ENCODE measurements around the gene AMPD2. TPM values are rescaled to one million over a fixed set of nuclear protein-coding genes. Genes with fewer than 3 reads are reported as not detected.

AMPD2 gene
- total RNA-seq, 6 donors from 2014 or later, result 39.5 to 183 (median 58.9) TPM

GRCh38 chr1:109631513-109632505, 12.2 kb downstream of the AMPD2 start:
- H3K9me3 ChIP-seq, result no peaks in the 10 kb centered on the region
- H3K4me1 ChIP-seq, result peaks cover 0 to 7% (median 3%) of the 10 kb centered on the region in 4 donors
- no peak overlapping the region for H3K27ac ChIP-seq
- H3K27me3 ChIP-seq, result no peaks in the 10 kb centered on the region
- WGBS, 2 donors, result 85 to 87% methylated on average over 6 to 16 of the region's 16 CpGs
- peaks cover 14 to 49% (median 45%) of the 10 kb centered on the region in 4 donors for H3K36me3 ChIP-seq
- no peak overlapping the region for H3K4me3 ChIP-seq
- DNase-seq (no peak), ATAC-seq (ENCODE audit: low FRiP score in 2 of 2) (no peak)
- no peak for TF ChIP-seq EP300 (IDR thresholded peaks at IDR 0.05)
- no peak for TF ChIP-seq POLR2A (IDR thresholded peaks at IDR 0.05)

DNA sequence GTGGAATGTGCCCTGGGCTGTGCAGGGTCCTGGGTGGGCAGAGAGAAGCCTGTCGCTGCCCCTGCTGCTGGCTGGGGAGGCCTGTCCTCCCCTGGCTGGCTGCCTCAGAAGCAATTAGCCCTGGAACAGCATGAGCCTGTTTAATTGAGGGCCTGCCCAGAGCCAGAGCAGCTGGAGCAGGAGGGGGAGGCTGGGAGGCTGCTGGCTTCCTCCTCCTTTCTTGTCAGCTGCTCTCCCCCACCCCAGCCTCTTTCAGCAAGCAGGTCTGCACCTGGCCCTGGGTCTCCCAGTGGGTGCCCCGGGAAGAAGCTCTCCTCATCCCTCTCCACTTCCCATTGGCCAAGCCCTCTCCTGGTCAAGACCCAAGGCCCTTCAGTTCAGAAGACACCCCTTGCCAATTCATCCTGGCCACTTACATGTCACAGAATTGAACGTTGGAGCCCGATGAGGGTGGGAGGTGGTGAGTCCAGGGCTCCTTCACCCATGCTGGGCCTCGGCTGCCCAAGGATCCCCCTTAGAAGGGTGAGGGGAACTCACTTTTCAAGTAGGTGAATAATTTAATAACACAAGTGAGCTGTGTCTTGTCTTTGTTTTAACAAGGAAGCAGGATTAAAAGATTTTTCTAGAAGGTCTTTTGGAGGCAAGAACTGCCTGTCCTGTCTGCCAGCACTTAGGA, 13.2 kb downstream of the AMPD2 start:
- Histone ChIP-seq H3K4me1 (peaks cover 0 to 8% (median 3%) of the 10 kb centered on the region in 4 donors), H3K9me3 (no peaks in the 10 kb centered on the region), H3K4me3 (no peak overlapping the region), H3K27me3 (no peaks in the 10 kb centered on the region), H3K36me3 (peaks cover 14 to 39% (median 35%) of the 10 kb centered on the region in 4 donors), H3K27ac (no peak overlapping the region)
- 50 to 70% methylated on average over 5 of the region's 5 CpGs for WGBS, 2 donors
- DNase-seq, result no peak
- no peak for TF ChIP-seq EP300 (IDR thresholded peaks at IDR 0.05)
- ATAC-seq (ENCODE audit: low FRiP score in 2 of 2), result no peak

GRCh38 chr1:109634292-109634691, 14.7 kb downstream of the AMPD2 start:
- ATAC-seq (ENCODE audit: low FRiP score in 2 of 2) (no peak), DNase-seq (no peak)
- no peak overlapping the region for H3K27ac ChIP-seq
- TF ChIP-seq, protein P1, sequence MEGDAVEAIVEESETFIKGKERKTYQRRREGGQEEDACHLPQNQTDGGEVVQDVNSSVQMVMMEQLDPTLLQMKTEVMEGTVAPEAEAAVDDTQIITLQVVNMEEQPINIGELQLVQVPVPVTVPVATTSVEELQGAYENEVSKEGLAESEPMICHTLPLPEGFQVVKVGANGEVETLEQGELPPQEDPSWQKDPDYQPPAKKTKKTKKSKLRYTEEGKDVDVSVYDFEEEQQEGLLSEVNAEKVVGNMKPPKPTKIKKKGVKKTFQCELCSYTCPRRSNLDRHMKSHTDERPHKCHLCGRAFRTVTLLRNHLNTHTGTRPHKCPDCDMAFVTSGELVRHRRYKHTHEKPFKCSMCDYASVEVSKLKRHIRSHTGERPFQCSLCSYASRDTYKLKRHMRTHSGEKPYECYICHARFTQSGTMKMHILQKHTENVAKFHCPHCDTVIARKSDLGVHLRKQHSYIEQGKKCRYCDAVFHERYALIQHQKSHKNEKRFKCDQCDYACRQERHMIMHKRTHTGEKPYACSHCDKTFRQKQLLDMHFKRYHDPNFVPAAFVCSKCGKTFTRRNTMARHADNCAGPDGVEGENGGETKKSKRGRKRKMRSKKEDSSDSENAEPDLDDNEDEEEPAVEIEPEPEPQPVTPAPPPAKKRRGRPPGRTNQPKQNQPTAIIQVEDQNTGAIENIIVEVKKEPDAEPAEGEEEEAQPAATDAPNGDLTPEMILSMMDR (IDR thresholded peaks at IDR 0.05), result no peak
- no peak for TF ChIP-seq POLR2AphosphoS5 (IDR thresholded peaks at IDR 0.05)
- no peak for TF ChIP-seq EP300 (IDR thresholded peaks at IDR 0.05)
- no peak for TF ChIP-seq POLR2A (IDR thresholded peaks at IDR 0.05)
- H3K4me3 ChIP-seq, result no peak overlapping the region
- no peaks in the 10 kb centered on the region for H3K27me3 ChIP-seq
- H3K36me3 ChIP-seq, result peaks cover 7 to 24% (median 21%) of the 10 kb centered on the region in 4 donors
- no peaks in the 10 kb centered on the region for H3K9me3 ChIP-seq
- peaks cover 0 to 8% (median 3%) of the 10 kb centered on the region in 4 donors for H3K4me1 ChIP-seq
- 81 to 85% methylated on average over 6 of the region's 6 CpGs for WGBS, 2 donors

- DNase-seq, result no peak
- Histone ChIP-seq H3K4me3 (no peak overlapping the region), H3K27ac (no peak overlapping the region), H3K4me1 (peaks cover 0 to 8% (median 3%) of the 10 kb centered on the region in 4 donors), H3K36me3 (peaks cover 7 to 17% (median 15%) of the 10 kb centered on the region in 4 donors), H3K9me3 (no peaks in the 10 kb centered on the region), H3K27me3 (no peaks in the 10 kb centered on the region)
- TF ChIP-seq, protein P1 (IDR thresholded peaks at IDR 0.05), result no peak
- no peak for TF ChIP-seq EP300 (IDR thresholded peaks at IDR 0.05)
- no peak for TF ChIP-seq POLR2A (IDR thresholded peaks at IDR 0.05)
- no peak for TF ChIP-seq POLR2AphosphoS5 (IDR thresholded peaks at IDR 0.05)
- no peak for ATAC-seq (ENCODE audit: low FRiP score in 2 of 2)
- 41 to 60% methylated on average over 11 to 13 of the region's 13 CpGs for WGBS, 2 donors
Observed at GRCh38 chr1:109634771-109635750, 15.4 kb downstream of the AMPD2 start.

DNA sequence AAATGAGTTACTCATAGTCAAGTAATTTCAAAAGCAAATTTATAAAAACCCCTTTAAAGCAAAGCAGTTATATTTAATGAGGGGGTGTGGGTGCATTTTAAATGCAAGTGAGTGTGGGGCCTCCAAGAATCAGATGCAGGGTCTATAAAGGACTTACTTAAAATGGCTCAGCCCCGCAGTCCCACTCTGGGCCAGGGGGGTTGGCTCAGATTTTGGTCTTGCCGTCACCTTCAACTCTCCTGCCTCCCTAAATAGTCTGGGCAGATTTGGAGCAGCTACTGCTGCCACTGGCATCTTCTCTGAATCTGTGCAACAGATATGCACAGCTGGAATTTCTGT, 16.2 kb downstream of the AMPD2 start:
- ATAC-seq (ENCODE audit: low FRiP score in 2 of 2) (no peak), DNase-seq (no peak)
- H3K27me3 ChIP-seq, result no peaks in the 10 kb centered on the region
- TF ChIP-seq POLR2AphosphoS5 (IDR thresholded peaks at IDR 0.05), result no peak
- TF ChIP-seq EP300 (IDR thresholded peaks at IDR 0.05), result no peak
- H3K36me3 ChIP-seq, result peaks cover 6 to 12% (median 10%) of the 10 kb centered on the region in 4 donors
- H3K9me3 ChIP-seq, result no peaks in the 10 kb centered on the region
- H3K27ac ChIP-seq, result no peak overlapping the region
- H3K4me3 ChIP-seq, result no peak overlapping the region
- WGBS, 2 donors, result 76 to 93% methylated on average over 2 of the region's 2 CpGs
- peaks cover 0 to 8% (median 6%) of the 10 kb centered on the region in 4 donors for H3K4me1 ChIP-seq

Data from upper lobe of left lung (tissue), 6 donors.